ENCODE results near the gene SPC25.
A peak's percentile ranks its signal among the peaks of the same experiment; 100 is the strongest.

The SPC25 gene

DNA sequence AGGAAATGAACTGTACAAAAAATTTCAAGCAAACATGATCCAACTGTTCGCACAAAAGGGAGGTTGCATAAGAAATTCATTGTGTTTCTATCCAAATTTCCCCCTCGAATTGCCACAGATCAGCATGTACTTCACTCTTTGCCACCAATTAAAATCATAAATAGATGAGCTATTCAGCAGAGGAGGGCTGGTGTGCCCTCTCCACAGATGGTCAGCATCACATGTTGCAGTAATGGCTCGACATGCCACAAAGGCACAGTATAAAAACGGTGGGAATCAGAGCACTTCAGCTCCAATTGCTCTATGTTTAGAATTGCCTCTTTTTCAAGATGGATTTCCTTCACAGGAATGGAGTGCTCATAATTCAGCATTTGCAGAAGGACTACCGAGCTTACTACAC, 10.8 kb upstream of the SPC25 start, which contains the start of gene G6PC2:
Gene G6PC2, plus strand, starts transcription at position 289 of the 400 bp plus-strand sequence. Its CDS starts 41 bp downstream, at position 330.
- no peak within 1 kb of the TSS for H3K4me3 ChIP-seq (replicated peaks; ENCODE audit: low read depth, low read length)
- no peak for TF ChIP-seq CTCF (IDR thresholded peaks at IDR 0.05; ENCODE audit: low read length, missing control alignments)
- no peak for DNase-seq (ENCODE audit: low read depth)

- DNase-seq (ENCODE audit: low read depth): no peak
- TF ChIP-seq CTCF (IDR thresholded peaks at IDR 0.05; ENCODE audit: low read length, missing control alignments): no peak
- H3K4me3 ChIP-seq (replicated peaks; ENCODE audit: low read depth, low read length): no peak overlapping the region
Measured at GRCh38 chr2:168897449-168897848, 7.2 kb upstream of the SPC25 start.

- no peak overlapping the region for H3K4me3 ChIP-seq (replicated peaks; ENCODE audit: low read depth, low read length)
- TF ChIP-seq CTCF (IDR thresholded peaks at IDR 0.05; ENCODE audit: low read length, missing control alignments): no peak
- no peak for DNase-seq (ENCODE audit: low read depth)
Measured at GRCh38 chr2:168896783-168897182, 6.6 kb upstream of the SPC25 start.

GRCh38 chr2:168895771-168896170, 5.5 kb upstream of the SPC25 start:
- DNase-seq (ENCODE audit: low read depth): peak; percentile 7
- no peak for TF ChIP-seq CTCF (IDR thresholded peaks at IDR 0.05; ENCODE audit: low read length, missing control alignments)

GRCh38 chr2:168894720-168895119, 4.5 kb upstream of the SPC25 start:
- no peak for DNase-seq (ENCODE audit: low read depth)
- no peak for TF ChIP-seq CTCF (IDR thresholded peaks at IDR 0.05; ENCODE audit: low read length, missing control alignments)
- no peak overlapping the region for H3K4me3 ChIP-seq (replicated peaks; ENCODE audit: low read depth, low read length)

More at GRCh38 chr2:168895771-168896170, 5.5 kb upstream of the SPC25 start:
- no peak overlapping the region for H3K4me3 ChIP-seq (replicated peaks; ENCODE audit: low read depth, low read length)

GRCh38 chr2:168894101-168894500, 3.9 kb upstream of the SPC25 start:
- DNase-seq (ENCODE audit: low read depth): no peak
- no peak overlapping the region for H3K4me3 ChIP-seq (replicated peaks; ENCODE audit: low read depth, low read length)
- TF ChIP-seq CTCF (IDR thresholded peaks at IDR 0.05; ENCODE audit: low read length, missing control alignments): no peak

GRCh38 chr2:168892327-168892726, 2.1 kb upstream of the SPC25 start:
- no peak overlapping the region for H3K4me3 ChIP-seq (replicated peaks; ENCODE audit: low read depth, low read length)
- no peak for TF ChIP-seq CTCF (IDR thresholded peaks at IDR 0.05; ENCODE audit: low read length, missing control alignments)
- DNase-seq (ENCODE audit: low read depth): no peak

All from fibroblast of pulmonary artery (primary cell).